ENCODE data around the gene BAHCC1.

Gene BAHCC1

DNA sequence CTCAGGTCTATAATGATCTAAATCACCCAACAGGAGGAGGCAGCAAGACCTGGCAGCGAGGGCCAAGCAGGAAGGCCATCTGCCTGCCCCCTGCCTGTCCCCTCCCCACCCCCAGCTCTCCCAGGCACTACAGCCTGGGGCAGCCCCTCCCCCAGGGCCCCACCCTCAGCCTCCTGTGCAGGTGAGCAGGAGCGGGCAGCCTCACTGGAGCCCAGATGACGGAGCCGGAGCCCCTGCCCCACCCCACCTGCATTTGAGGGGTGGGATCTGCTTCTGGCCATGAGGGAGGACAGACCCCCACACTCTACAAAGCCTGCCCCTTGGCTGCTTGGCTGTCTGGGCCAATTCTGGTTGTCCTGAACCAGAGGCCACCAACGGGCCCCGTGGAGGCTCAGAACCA lies 12.4 kb upstream of the BAHCC1 start:
- no peak overlapping the region for H3K27ac ChIP-seq (ENCODE audit: low read depth, low read length, poor library complexity, severe bottlenecking)
- no peaks in the 10 kb centered on the region for H3K36me3 ChIP-seq (ENCODE audit: insufficient read depth, low read length)
- no peaks in the 10 kb centered on the region for H3F3A ChIP-seq (ENCODE audit: insufficient read depth, low read length)
- no peaks in the 10 kb centered on the region for H3K4me1 ChIP-seq (ENCODE audit: insufficient read depth, low read length, severe bottlenecking)
- no peaks in the 10 kb centered on the region for H4K20me1 ChIP-seq (ENCODE audit: insufficient read depth, low read length)
- TF ChIP-seq, protein P1, sequence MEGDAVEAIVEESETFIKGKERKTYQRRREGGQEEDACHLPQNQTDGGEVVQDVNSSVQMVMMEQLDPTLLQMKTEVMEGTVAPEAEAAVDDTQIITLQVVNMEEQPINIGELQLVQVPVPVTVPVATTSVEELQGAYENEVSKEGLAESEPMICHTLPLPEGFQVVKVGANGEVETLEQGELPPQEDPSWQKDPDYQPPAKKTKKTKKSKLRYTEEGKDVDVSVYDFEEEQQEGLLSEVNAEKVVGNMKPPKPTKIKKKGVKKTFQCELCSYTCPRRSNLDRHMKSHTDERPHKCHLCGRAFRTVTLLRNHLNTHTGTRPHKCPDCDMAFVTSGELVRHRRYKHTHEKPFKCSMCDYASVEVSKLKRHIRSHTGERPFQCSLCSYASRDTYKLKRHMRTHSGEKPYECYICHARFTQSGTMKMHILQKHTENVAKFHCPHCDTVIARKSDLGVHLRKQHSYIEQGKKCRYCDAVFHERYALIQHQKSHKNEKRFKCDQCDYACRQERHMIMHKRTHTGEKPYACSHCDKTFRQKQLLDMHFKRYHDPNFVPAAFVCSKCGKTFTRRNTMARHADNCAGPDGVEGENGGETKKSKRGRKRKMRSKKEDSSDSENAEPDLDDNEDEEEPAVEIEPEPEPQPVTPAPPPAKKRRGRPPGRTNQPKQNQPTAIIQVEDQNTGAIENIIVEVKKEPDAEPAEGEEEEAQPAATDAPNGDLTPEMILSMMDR (IDR thresholded peaks at IDR 0.05; ENCODE audit: low read length), result no peak
- TF ChIP-seq EZH2 (IDR thresholded peaks at IDR 0.05; ENCODE audit: borderline replicate concordance, low read length), result no peak
- H3K27me3 ChIP-seq (ENCODE audit: insufficient read depth, low read length), result peaks cover 9% of the 10 kb centered on the region; the same call in 1 of the 2 replicates
- no peak overlapping the region for H3K9ac ChIP-seq (ENCODE audit: low read length)
- no peak overlapping the region for H2AFZ ChIP-seq (ENCODE audit: low read length)
- H3K4me3 ChIP-seq (ENCODE audit: low read depth, low read length, poor library complexity, severe bottlenecking), result no peak overlapping the region
- H3K4me2 ChIP-seq (ENCODE audit: low read length), result no peak overlapping the region
- no peaks in the 10 kb centered on the region for H3K9me3 ChIP-seq (ENCODE audit: low read length)
- no peaks in the 10 kb centered on the region for H3K79me2 ChIP-seq (ENCODE audit: insufficient read depth, low read length)
- H3K9me2 ChIP-seq (ENCODE audit: low read depth, low read length), result no peaks in the 10 kb centered on the region

DNA sequence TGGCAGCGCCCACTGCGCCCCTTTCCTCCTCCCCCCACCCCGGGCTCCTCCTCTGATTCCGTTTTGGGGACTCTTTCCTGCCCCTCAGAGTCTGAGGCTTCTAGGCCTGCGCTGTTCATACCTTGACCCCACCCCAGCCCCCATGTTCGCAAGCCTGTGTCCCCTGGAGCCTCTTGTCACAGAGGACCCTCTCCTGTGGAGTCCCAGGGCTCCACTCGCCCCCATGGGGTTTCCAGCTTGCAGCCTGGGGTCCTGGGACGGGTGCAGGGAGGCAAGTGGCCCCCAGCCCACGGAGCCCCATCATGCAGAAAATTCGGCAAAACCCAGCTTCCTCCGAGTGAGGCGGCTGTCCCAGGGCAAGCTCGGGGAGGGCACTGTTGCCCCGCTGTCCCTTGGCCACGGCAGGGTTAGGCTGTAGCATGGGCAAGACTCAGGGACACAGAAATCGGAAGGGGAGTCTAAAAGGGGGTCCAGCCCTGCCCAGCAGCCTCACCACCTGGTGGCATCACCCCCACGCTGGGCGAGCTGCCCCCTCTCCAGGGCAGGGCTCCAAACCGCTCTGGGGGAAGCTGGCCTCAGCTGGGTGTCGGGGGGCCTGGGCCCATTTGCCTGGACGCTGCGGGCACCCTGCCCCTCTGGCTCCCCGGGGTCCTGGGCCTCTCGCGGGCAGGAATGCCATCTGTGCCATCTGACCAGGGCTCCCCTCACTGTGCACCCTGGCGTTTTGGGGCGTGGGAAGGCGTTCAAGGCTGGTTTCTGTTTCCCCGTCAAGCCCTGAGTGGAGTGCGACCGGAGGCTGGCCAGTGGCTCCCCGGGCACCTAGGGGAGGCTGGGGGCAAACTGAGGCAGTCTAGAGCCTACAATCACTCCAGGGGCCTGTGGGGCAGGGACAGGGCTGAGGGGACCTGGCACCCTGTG lies 11.5 kb upstream of the BAHCC1 start:
- Histone ChIP-seq H3K4me1 (ENCODE audit: insufficient read depth, low read length, severe bottlenecking) (no peaks in the 10 kb centered on the region), H3K36me3 (ENCODE audit: insufficient read depth, low read length) (no peaks in the 10 kb centered on the region), H3K4me3 (ENCODE audit: low read depth, low read length, poor library complexity, severe bottlenecking) (no peak overlapping the region), H3K27ac (ENCODE audit: low read depth, low read length, poor library complexity, severe bottlenecking) (no peak overlapping the region), H3K4me2 (ENCODE audit: low read length) (no peak overlapping the region), H3K79me2 (ENCODE audit: insufficient read depth, low read length) (no peaks in the 10 kb centered on the region), H4K20me1 (ENCODE audit: insufficient read depth, low read length) (no peaks in the 10 kb centered on the region), H3F3A (ENCODE audit: insufficient read depth, low read length) (no peaks in the 10 kb centered on the region), H3K9ac (ENCODE audit: low read length) (no peak overlapping the region), H2AFZ (ENCODE audit: low read length) (no peak overlapping the region), H3K9me3 (ENCODE audit: low read length) (no peaks in the 10 kb centered on the region), H3K27me3 (ENCODE audit: insufficient read depth, low read length) (peaks cover 9% of the 10 kb centered on the region; the same call in 1 of the 2 replicates), H3K9me2 (ENCODE audit: low read depth, low read length) (no peaks in the 10 kb centered on the region)
- TF ChIP-seq, protein P1 (IDR thresholded peaks at IDR 0.05; ENCODE audit: low read length), result no peak
- TF ChIP-seq EZH2 (IDR thresholded peaks at IDR 0.05; ENCODE audit: borderline replicate concordance, low read length), result no peak

DNA sequence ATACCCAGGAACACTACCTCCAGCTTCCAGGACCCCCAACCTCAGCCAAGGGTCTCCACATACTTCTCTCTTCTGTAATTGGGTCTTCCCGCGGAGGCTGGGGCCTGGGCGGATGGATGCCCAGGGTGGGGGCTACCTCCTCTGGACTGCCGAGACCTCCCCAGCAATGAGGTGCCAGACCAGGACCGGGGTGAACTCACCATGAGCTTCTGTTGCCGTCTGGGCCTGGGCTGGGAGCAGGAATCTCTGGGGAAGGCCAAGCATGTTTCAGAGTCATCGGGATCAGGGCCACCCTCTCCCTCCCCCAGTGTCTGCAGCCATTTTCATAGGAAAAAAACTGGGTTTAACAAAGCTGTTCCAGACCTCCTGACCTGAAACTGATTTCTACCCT lies 10.3 kb upstream of the BAHCC1 start:
- Histone ChIP-seq H3K27ac (ENCODE audit: low read depth, low read length, poor library complexity, severe bottlenecking) (no peak overlapping the region), H3K9ac (ENCODE audit: low read length) (no peak overlapping the region), H3F3A (ENCODE audit: insufficient read depth, low read length) (no peaks in the 10 kb centered on the region), H2AFZ (ENCODE audit: low read length) (no peak overlapping the region), H3K4me3 (ENCODE audit: low read depth, low read length, poor library complexity, severe bottlenecking) (no peak overlapping the region), H3K79me2 (ENCODE audit: insufficient read depth, low read length) (no peaks in the 10 kb centered on the region), H3K4me1 (ENCODE audit: insufficient read depth, low read length, severe bottlenecking) (no peaks in the 10 kb centered on the region), H3K4me2 (ENCODE audit: low read length) (no peak overlapping the region), H3K9me3 (ENCODE audit: low read length) (no peaks in the 10 kb centered on the region), H3K36me3 (ENCODE audit: insufficient read depth, low read length) (no peaks in the 10 kb centered on the region), H3K27me3 (ENCODE audit: insufficient read depth, low read length) (peaks cover 11% of the 10 kb centered on the region; the same call in 1 of the 2 replicates), H4K20me1 (ENCODE audit: insufficient read depth, low read length) (no peaks in the 10 kb centered on the region), H3K9me2 (ENCODE audit: low read depth, low read length) (no peaks in the 10 kb centered on the region)
- TF ChIP-seq, protein P1 (IDR thresholded peaks at IDR 0.05; ENCODE audit: low read length), result no peak
- no peak for TF ChIP-seq EZH2 (IDR thresholded peaks at IDR 0.05; ENCODE audit: borderline replicate concordance, low read length)

Measured in OCI-LY1 (cell line).